CD4-positive, alpha-beta T cell treated with Interleukin-4 for 4 hours (primary cell): ENCODE data around the gene TP53BP2.
"Not testable (repeated sequence)": the region's sequence is repeated elsewhere in the genome, so short reads cannot be mapped to it uniquely, and the experiment has no call there.

Source experiments
- DNase-seq: peaks from one replicate; pipeline ENCODE4 v3.0.0-alpha.2; 2020

TP53BP2 gene, protein sequence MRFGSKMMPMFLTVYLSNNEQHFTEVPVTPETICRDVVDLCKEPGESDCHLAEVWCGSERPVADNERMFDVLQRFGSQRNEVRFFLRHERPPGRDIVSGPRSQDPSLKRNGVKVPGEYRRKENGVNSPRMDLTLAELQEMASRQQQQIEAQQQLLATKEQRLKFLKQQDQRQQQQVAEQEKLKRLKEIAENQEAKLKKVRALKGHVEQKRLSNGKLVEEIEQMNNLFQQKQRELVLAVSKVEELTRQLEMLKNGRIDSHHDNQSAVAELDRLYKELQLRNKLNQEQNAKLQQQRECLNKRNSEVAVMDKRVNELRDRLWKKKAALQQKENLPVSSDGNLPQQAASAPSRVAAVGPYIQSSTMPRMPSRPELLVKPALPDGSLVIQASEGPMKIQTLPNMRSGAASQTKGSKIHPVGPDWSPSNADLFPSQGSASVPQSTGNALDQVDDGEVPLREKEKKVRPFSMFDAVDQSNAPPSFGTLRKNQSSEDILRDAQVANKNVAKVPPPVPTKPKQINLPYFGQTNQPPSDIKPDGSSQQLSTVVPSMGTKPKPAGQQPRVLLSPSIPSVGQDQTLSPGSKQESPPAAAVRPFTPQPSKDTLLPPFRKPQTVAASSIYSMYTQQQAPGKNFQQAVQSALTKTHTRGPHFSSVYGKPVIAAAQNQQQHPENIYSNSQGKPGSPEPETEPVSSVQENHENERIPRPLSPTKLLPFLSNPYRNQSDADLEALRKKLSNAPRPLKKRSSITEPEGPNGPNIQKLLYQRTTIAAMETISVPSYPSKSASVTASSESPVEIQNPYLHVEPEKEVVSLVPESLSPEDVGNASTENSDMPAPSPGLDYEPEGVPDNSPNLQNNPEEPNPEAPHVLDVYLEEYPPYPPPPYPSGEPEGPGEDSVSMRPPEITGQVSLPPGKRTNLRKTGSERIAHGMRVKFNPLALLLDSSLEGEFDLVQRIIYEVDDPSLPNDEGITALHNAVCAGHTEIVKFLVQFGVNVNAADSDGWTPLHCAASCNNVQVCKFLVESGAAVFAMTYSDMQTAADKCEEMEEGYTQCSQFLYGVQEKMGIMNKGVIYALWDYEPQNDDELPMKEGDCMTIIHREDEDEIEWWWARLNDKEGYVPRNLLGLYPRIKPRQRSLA

DNA sequence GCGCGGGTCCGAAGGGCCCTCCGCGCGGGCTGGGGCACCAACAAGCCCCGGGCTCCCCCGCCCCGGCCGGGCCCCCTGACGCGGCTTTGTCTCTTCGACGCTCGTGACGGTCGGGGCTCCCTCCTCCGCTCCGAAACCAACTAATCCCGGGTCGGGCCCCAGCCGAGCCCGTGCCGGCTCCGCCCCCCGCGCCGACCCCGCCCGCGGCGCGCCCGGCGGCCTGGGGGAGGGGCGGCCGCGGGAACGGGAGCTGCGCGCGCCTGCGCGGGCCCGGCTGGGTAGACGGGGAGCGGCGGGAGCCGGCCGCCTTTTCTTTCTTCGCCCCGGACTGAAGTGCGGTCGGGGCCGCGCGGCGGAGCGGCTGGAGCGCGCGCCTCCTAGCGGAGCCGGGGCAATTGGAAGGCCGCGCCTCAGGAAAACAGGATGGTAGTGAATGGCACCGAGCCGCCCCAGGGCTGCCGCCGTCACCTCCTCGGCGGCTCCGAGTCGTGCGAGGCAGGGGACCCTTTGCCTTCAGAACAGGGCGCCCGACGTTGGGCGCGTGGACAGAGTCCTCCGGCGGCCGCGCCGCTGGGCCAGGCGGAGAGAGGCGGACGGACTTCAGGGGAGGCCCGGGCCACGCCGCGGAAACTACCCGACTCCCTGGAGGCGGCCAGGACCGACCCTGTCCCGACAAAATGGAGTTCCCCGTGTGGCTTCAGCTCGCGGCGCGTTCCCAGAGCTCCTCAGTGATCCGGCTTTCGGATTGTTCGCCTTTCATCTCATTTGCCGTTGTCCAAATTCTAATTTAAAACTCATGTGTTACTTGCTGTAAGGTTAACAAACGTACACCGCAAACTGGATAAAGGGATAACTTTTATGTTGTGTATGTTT lies at the start of gene TP53BP2:
TP53BP2 (minus strand) TSS at position 138 of the 873 bp plus-strand sequence. CDS start 267 bp downstream, outside the sequence.
- DNase-seq, result peak; percentile 88

DNA sequence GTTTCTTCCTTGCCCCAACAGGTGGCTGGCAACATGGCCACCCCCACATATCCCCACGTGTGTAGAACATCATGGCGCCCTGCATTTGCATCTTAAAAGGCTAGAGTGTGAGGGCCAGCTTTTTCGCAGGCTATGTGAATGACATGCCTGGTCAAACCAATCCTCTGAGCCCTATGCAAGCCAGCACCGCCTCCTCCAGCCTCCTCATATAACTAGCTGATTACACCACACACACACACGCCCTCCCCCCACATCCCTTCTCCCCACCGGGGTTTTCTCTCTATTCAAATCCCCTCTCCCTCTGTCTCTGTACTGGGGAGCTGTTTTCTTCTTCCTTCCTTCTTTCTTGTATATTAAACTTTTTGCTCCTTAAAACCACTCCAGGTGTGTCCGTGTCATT lies 44.7 kb upstream of the TP53BP2 start:
- not testable (repeated sequence) for DNase-seq

DNA sequence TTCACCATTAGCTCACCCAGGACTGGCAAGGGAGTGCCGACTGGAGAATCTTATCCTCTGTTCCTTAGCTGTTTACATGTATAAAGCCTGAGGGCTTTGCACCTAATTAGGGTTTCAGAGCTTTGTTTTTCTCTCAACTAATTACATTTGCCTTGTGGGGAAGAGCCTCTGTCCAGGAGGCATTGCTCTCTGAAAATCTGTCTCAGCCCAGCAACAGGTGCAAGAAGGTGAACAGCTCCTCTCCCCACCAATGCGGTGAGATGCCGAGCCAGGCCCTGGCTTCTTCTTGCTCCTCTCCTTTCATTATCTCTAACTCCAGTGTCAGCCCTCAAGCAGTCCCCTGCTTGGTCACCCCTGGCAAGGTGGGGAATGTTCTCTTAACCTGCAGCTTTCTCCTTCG lies 43.6 kb upstream of the TP53BP2 start:
- not testable (repeated sequence) for DNase-seq

DNA sequence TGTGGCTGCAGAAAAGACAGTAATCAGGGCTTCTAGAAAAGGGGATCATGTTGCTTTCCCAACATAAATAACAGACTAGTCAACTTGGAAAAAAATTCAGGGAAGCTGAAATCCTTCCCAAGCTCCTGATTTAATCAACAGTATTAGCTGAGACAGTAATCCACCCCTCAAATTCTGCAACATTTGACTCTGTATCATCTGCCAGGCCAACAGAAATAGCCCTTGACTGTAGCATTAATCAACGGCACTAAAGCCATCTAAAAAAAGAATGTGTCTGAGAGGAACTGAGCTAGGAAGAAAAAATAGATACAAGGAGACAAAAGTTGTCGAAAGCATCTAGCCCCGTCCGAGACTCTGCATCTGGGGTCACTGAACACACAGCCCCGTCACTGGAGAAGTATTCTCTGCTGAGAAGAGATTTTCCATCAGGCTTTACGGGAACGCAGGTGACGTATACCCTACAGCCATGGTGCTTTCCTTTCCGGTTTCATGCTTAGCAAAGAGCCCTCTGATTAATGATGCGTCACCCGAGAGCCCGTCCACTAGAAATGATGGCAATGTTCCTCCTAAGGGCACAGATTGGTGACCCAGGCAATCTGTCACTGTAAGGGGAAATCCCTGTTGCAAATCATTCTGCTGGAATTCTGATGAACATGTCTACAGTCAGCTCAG lies 42.1 kb upstream of the TP53BP2 start:
- DNase-seq, result no peak

DNA sequence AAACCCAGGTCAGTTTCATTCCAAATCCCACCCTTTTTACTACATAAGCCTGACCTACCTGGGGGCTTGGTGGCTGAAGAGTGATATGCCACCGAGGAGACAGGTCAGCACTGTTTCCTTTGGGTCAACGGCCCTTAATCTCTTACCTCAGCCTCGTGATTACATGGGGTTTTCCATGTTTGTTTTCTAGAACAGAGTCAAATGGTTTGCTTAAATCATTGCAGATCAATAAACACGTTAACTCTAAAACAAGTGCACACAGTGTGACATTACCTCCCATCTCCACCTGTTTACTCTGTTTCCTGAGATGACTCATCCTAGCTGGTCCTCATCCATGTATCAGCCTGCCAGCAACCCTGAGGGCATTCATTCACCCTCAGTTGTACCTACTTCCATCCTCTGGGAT lies 40.8 kb upstream of the TP53BP2 start:
- DNase-seq, result no peak

DNA sequence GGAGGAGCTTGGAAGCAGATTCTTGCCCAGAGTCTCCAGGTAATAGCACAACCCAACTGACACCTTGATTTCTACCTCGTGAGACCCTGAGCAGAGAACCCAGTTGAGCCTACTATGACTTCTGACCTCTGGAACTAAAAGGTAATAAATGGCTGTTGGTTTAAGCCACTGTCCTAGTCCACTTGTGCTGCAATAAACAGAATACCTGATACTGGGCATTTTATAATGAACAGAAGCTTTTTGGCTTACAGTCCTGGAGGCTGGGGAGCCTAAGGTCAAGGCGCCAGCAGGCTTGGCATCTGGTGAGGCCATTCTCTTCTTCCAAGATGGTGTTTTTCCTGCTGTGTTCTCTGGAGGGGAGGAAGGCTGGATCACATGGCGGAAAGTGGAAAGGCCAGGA lies 39.9 kb upstream of the TP53BP2 start:
- DNase-seq, result no peak

DNA sequence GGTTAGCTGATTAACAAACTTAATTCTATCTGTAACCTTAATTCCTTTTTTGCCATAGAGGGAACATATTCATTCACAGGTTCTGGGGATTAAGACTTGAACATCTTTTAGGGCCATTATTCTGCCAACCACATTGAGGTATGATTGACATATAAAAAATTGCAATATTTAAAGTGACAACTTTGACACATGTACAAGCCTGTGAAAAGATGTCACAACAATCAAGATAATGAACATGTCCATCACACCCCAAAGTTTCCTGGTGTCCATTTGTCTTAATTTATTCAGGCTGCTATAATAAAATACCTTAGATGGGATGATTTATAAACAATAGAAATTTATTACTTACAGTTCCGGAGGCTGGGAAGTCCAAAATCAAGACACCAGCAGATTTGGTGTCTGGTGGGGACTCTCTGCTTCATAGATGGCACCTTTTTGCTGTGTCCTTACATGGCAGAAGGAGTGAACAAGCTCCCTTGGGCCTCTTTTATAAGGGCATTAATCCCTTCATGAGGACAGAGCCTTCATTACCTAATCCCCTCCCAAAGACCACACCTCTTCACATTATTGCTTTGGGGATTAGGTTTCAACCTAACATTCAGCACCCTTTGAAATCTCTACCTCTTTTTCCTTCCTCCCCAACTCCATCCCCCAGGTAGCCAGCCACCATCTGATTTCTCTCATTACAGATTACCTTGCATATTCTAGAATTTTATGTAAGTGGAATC lies 33.0 kb upstream of the TP53BP2 start:
- DNase-seq, result no peak

DNA sequence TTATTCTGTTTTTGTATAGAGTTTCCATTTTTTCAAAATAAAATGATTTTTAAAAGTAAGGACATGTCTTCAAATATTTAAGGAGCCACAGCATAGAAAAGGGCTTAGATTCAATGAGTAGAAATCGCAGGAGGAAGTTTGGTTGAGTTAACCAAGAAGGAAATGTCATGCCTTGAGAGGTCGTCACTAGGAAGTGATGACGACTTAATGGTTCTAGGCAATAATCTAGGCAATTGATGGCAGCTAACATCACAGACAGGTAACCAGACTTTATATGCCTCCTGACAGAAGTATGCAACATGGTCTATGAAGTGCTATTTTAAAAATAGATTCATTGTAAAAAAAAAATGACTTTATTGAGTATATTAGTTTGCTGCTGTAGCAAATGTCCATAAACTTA lies 32.1 kb upstream of the TP53BP2 start:
- no peak for DNase-seq

DNA sequence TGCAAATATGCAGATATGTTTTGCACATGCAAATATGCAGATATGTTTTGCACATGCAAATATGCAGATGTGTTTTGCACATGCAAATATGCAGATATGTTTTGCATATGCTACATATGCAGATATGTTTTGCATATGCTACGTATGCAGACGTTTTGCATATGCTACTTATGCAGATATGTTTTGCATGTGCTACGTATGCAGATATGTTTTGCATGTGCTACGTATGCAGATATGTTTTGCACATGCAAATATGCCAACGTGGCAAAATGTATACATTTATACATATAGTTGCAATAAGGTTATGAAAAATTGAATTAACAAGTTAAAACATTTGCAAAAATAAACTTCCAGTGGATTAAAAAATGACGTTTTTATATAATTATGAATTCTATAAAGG lies 30.8 kb upstream of the TP53BP2 start:
- no peak for DNase-seq

DNA sequence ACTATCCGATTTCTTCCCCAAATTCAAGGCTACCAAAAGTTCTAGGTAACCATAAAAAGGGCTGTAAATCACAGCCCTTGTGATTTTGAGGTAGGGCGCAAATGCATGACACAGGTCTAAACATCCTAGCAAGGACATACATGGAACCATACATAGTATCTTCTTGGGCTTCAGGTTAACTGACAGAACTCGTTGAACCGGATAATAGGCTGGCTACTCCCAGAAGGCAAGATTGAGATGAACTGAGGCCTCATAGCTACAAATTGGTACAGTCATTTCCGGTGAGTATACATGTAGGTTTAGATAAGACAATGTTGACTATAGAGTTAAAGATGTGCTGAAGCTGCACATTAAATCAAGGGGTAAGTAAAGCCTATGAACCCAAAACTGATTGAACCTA lies 27.3 kb upstream of the TP53BP2 start:
- no peak for DNase-seq

DNA sequence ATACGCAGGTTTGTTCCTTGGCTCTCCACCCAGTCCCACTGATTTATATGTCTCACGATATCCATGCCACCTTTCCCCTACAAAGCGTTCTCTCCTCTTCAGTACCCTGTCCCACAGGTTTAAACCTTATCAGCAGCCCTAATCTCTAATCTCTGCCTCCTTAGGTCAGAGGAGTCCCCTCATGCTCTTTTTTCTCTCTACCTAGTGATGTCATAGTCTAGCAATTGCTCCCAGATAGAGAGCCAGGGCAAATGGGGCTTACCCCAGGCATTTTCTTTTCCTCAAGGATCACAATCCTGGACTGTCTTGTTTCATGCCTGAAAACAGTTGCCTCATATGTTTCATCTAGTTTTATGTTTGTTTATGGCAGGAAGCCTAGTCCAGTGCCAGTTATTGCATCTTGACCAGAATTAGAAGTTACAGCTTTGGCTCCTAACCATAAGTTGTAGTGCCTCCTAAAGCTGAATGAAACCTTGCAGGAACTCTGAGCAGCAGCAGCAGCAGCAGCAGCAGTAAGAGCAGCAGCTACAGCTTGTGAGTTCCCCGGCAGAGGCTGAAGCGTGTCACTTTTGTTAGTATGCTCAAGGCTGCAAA lies 26.7 kb upstream of the TP53BP2 start:
- DNase-seq, result no peak

DNA sequence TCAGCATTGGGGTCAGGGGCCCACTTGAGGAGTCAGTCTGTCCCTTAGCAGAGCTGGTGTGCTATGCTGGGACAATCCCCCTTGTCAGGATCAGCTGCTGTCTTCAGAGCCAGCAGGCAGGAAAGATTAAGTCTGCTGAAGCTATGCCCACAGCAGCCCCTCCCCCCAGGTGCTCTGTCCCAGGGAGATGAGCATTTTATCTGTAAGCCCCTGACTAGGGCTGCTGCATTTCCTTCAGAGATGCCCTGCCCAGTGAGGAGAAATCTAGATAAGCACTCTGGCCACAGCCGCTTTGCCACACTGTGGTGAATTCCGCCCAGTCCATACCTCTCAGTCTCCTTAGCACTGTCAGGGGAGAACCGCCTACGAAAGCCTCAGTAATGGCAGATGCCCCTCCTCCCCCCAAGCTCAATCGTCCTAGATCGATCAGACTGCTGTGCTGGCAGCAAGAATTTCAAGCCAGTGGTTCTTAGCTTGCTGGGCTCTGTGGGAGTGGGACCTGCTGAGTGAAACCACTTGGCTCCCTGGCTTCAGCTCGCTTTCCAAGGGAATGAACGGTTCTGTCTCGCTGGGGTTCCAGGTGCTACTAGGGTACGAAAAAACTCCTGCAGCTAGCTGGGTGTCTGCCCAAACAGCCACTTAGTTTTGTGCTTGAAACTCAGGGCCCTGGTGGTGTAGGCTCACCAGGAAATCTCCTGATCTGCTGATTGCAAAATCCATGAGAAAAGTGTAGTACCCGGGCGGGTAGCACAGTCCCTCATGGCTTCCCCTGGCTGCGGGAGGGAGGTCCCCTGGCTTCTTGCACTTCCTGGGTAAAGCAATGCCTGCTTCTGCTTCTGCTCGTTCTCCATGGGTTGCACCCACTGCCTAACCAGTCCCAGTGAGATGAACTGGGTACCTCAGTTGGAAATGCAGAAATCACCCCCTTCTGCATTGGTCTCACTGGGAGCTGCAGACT lies 25.1 kb upstream of the TP53BP2 start:
- no peak for DNase-seq

DNA sequence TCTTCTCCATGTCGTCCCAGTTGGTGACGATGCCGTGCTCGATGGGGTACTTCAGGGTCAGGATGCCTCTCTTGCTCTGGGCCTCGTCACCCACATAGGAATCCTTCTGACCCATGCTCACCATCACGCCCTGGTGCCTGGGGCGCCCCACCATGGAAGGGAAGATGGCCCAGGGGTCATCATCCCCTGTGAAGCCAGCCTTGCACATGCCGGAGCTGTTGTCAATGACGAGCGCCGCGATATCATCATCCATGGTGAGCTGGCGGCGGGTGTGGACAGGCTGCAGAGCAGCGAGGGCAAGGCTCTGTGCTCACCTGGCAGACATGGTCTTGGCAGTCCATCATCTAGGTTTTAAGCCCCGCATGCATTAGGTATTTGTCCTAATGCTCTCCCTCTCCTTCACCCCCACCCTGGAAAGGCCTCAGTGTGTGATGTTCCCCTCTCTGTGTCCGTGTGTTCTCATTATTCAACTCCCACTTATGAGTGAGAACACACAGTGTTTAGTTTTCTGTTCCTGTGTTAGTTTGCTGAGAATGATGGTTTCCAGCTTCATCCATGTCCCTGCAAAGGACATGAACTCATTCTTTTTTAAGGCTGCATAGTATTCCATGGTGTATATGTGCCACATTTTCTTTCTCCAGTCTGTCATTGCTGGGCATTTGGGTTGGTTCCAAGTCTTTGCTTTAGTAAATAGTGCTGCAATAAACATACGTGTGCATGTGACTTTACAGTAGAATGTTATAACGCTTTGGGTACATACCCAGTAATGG lies 19.0 kb upstream of the TP53BP2 start:
- not testable (repeated sequence) for DNase-seq

DNA sequence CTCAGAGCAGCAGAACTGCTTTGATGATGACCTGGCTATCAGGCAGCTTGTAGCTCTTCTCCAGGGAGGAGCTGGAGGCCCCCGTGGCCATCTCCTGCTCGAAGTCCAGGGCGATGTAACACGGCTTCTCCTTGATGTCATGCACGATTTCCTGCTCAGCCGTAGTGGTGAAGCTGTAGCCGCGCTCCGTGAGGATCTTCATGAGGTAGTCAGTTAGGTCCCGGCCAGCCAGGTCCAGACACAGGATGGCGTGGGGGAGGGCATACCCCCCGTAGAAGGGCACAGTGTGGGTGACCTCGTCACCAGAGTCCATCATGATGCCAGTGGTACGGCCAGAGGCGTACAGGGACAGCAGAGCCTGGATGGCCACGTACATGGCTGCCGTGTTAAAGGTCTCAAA lies 18.3 kb upstream of the TP53BP2 start:
- no peak for DNase-seq

DNA sequence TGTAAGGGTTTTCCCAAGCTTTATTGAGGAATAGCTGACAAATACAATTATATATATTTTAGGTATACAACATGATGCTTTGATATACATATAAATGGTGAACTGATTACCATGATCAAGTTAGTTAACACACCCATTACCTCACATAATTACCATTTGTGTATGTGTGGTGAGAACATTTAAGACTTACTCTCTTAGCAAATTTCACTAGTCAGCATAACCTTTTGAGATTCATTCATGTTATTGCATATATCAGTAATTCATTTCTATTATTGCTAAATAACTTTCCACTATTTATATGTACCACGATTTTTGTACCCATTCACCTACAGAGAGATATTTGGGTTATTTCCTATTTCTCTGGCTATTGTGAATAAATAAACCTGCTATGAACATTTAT lies 16.2 kb upstream of the TP53BP2 start:
- DNase-seq, result no peak

DNA sequence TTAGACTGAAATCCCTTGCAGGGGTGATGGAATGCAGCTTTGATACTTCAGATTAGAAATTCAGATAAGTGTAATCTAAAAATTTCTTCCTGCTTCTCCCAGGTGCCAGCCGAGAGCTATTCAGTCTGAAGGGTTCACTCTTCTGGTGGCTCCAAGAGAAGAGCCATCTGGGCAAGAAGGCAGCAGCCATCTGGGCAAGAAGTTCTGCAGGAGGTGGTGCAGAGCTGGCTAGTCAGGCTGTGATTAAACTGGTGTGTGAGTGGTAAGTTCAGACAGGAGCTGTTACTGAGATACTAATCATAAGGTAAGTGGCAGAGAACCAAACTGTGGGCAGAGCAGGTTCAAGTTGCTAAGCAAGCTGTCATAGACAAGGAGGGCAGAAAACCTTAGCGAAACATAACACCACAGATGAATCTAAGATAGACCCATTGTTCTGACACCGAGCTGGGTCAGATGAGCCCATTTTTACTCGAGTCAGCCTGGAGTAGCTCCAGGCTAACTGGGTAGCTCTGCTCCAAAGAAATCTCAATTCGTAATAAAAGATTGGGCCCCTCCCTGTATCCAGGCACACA lies 14.4 kb upstream of the TP53BP2 start:
- DNase-seq, result no peak

DNA sequence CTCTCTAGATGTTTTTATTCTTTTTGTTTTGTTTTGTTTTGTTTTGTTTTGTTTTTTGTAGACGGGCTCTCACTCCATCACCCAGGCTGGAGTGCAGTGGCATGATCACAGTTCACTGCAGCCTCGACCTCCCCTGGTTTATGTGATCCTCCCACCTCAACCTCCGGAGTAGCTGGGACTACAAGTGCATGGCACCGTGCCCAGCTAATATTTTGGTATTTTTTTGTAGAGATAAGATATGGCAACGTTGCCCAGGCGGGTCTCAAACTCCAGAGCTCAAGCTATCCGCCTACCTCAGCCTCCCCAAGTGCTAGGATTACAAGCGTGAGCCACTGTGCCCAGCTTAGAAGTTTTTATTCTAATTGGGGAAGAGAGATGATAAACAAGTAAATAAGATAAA lies 13.3 kb upstream of the TP53BP2 start:
- no peak for DNase-seq

DNA sequence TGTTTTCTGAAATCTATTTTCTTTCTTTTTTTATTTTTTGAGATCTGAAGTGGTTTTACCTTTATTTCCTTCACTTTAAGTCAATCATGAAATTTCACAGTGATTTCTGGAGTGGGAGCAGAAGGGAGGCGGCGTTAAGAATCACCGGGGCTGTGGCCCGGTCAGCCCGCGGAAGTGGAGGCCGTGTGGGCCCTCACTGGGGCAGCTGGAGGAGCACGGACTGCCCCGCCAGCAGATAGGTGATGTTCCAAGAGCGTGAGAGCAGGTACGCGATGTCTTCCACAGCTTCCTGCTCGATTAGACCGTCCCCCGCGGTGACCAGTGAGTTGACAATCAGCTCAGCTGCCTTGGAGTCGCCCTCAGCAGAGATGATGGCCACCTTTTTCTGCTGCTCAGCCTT lies 10.6 kb upstream of the TP53BP2 start:
- DNase-seq, result no peak
